ENCODE measurements around the gene POGLUT2. TPM values are rescaled to one million over a fixed set of nuclear protein-coding genes. Genes with fewer than 3 reads are reported as not detected.

The POGLUT2 gene
- polyA plus RNA-seq, 1 donor (not counting 4 experiments of a cell fraction or from before 2014, with no cell fraction given), result 8.8 TPM

- Histone ChIP-seq H4K20me1 (ENCODE audit: control insufficient read depth, extremely low read depth, insufficient read depth, low read length) (no peaks in the 10 kb centered on the region), H3K4me3 (ENCODE audit: control insufficient read depth in 2 of 3, extremely low read depth in 1 of 3, insufficient read depth in 2 of 3, low read depth in 1 of 3, low read length in 3 of 3) (no peak overlapping the region), H3K27me3 (ENCODE audit: control insufficient read depth, extremely low read depth, insufficient read depth, low read length) (no peaks in the 10 kb centered on the region), H3K4me1 (ENCODE audit: control insufficient read depth, extremely low read depth, insufficient read depth, low read length) (peaks cover 6% of the 10 kb centered on the region), H3K36me3 (ENCODE audit: control insufficient read depth in 2 of 2, extremely low read depth in 1 of 2, insufficient read depth in 2 of 2, low read length in 2 of 2) (peaks cover 3% of the 10 kb centered on the region in 2 experiments), H3K79me2 (ENCODE audit: control insufficient read depth, insufficient read depth, low read length) (peaks cover 40% of the 10 kb centered on the region), H3K4me2 (ENCODE audit: control insufficient read depth, extremely low read depth, insufficient read depth, low read depth, low read length) (no peak overlapping the region), H3K9me1 (ENCODE audit: control insufficient read depth, extremely low read depth, insufficient read depth, low read length) (no peaks in the 10 kb centered on the region), H3K9me3 (ENCODE audit: control insufficient read depth, low read depth, low read length) (no peaks in the 10 kb centered on the region), H3K9ac (ENCODE audit: control insufficient read depth, extremely low read depth, insufficient read depth, low read length) (no peak overlapping the region), H3K27ac (ENCODE audit: control insufficient read depth, insufficient read depth, low read length) (no peak overlapping the region), H2AFZ (ENCODE audit: control insufficient read depth, low read length) (no peak overlapping the region)
- DNase-seq (ENCODE audit: low read depth, low spot score), result no peak
- dilution Hi-C loops (cut with MboI; ENCODE audit: extremely low pct_ligation_motif_present, low sequenced_read_pairs), result no loop called here
- FAIRE-seq, result no peak
- TF ChIP-seq CTCF (optimal IDR thresholded peaks at IDR 0.05 in 1 of 3, IDR thresholded peaks at IDR 0.05 in 1 of 3, conservative IDR thresholded peaks at IDR 0.05 in 1 of 3; ENCODE audit: extremely low read depth in 1 of 3, insufficient read depth in 2 of 3, low read length in 3 of 3), result no peak
- no peak for TF ChIP-seq EZH2 (IDR thresholded peaks at IDR 0.05; ENCODE audit: low read length)
Observed at GRCh38 chr13:102814793-102815192, 16.0 kb upstream of the POGLUT2 start.

GRCh38 chr13:102814025-102814607 lies 15.3 kb upstream of the POGLUT2 start:
- dilution Hi-C loops (cut with MboI; ENCODE audit: extremely low pct_ligation_motif_present, low sequenced_read_pairs), result no loop called here
- Histone ChIP-seq H3K4me2 (ENCODE audit: control insufficient read depth, extremely low read depth, insufficient read depth, low read depth, low read length) (no peak overlapping the region), H3K4me1 (ENCODE audit: control insufficient read depth, extremely low read depth, insufficient read depth, low read length) (peaks cover 6% of the 10 kb centered on the region), H3K79me2 (ENCODE audit: control insufficient read depth, insufficient read depth, low read length) (peaks cover 45% of the 10 kb centered on the region), H2AFZ (ENCODE audit: control insufficient read depth, low read length) (no peak overlapping the region), H3K9me1 (ENCODE audit: control insufficient read depth, extremely low read depth, insufficient read depth, low read length) (no peaks in the 10 kb centered on the region), H3K9ac (ENCODE audit: control insufficient read depth, extremely low read depth, insufficient read depth, low read length) (no peak overlapping the region), H3K36me3 (ENCODE audit: control insufficient read depth in 2 of 2, extremely low read depth in 1 of 2, insufficient read depth in 2 of 2, low read length in 2 of 2) (peaks cover 3% of the 10 kb centered on the region in 2 experiments), H3K27me3 (ENCODE audit: control insufficient read depth, extremely low read depth, insufficient read depth, low read length) (no peaks in the 10 kb centered on the region), H3K9me3 (ENCODE audit: control insufficient read depth, low read depth, low read length) (no peaks in the 10 kb centered on the region), H3K27ac (ENCODE audit: control insufficient read depth, insufficient read depth, low read length) (no peak overlapping the region), H4K20me1 (ENCODE audit: control insufficient read depth, extremely low read depth, insufficient read depth, low read length) (no peaks in the 10 kb centered on the region), H3K4me3 (ENCODE audit: control insufficient read depth in 2 of 3, extremely low read depth in 1 of 3, insufficient read depth in 2 of 3, low read depth in 1 of 3, low read length in 3 of 3) (no peak overlapping the region)
- FAIRE-seq (peak; percentile 43), DNase-seq (ENCODE audit: low read depth, low spot score) (no peak)
- TF ChIP-seq CTCF (optimal IDR thresholded peaks at IDR 0.05 in 1 of 3, IDR thresholded peaks at IDR 0.05 in 1 of 3, conservative IDR thresholded peaks at IDR 0.05 in 1 of 3; ENCODE audit: extremely low read depth in 1 of 3, insufficient read depth in 2 of 3, low read length in 3 of 3) (no peak), EZH2 (IDR thresholded peaks at IDR 0.05; ENCODE audit: low read length) (no peak)

Measured in keratinocyte (primary cell).